Measurements from ENCODE around the gene LRP1B.

DNA sequence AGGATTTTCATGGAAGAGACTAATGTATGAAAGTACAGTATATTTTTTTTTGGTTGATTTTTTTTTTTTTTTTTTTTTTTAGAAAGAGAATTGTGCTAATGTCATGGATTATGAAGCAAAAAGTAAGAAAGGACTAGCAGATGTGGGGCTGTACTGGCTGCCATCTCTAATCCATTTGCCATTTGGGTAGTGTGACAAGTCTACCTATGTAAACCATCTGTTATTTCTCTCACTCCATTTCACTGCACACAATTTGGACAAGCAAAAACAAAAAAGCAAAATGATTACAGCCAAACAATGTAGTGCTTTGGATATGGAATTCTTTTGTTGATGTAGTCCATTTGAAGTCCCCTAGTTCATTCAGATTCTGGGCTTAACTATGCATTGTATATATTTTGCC, 1355.4 kb downstream of the LRP1B start:
- TF ChIP-seq CTCF (IDR thresholded peaks at IDR 0.05 in 4 of 5, conservative IDR thresholded peaks at IDR 0.05 in 1 of 5) (no peak), POLR2A (IDR thresholded peaks at IDR 0.05) (no peak)
